Colonic mucosa (tissue), 4 donors: ENCODE measurements around the gene MEF2D. TPM values are rescaled to one million over a fixed set of nuclear protein-coding genes. Genes with fewer than 3 reads are reported as not detected.

Experiments used
- DNase-seq: peaks from one replicate; pipeline ENCODE4 v3.0.0-alpha.2; 2020
- H3K27ac ChIP-seq: fragments of 200-600 bp; one replicate; pipeline ENCODE4 v1.8.0; 2021
- H3K27me3 ChIP-seq: fragments of 200-600 bp; one replicate; pipeline ENCODE4 v1.8.0; 2021
- H3K36me3 ChIP-seq: fragments of 200-600 bp; one replicate; pipeline ENCODE4 v1.8.0; 2021
- H3K4me1 ChIP-seq: fragments of 200-600 bp; one replicate; pipeline ENCODE4 v1.8.0; 2021; ENCODE audit warnings: mild to moderate bottlenecking
- H3K4me3 ChIP-seq: fragments of 200-600 bp; one replicate; pipeline ENCODE4 v1.8.0; 2021
- H3K9ac ChIP-seq, 2 donors: one replicate each; pipeline ENCODE4 v1.7.0; 2013; ENCODE audit warnings: control low read depth in 2 of 2, low read depth in 2 of 2, low read length in 2 of 2
- H3K9me3 ChIP-seq: fragments of 200-600 bp; one replicate; pipeline ENCODE4 v1.8.0; 2021
- intact Hi-C: fragments of 100-400 bp; cut with DNase I; formaldehyde crosslinking; loops from one replicate; pipeline ENCODE4 v1.14.1; 2022
- total RNA-seq, 2 donors: library from RNA; stranded (reverse); fragmentation: NEBNext Ultra II Directional in 1 of 2; extraction: Animal tissue kit (Norgen Biotek cat#: 25700) in 1 of 2; gene quantifications; one replicate each; pipeline ENCODE4 v1.2.1, GENCODE V29; 2021
- TF ChIP-seq, protein P1 (sequence below): fragments of 200-600 bp; IDR thresholded peaks from one replicate; pipeline ENCODE4 v1.8.0; 2022; ENCODE audit warnings: antibody characterized with exemption, mild to moderate bottlenecking
- donor health status: healthy.
- donor health status: DM: no; HTN: no; CAD: no.
- donor health status: DM: no; HTN: no; CAD: no.

Gene MEF2D
- total RNA-seq, 2 donors from 2014 or later = 32.3 to 49.9 TPM

DNA sequence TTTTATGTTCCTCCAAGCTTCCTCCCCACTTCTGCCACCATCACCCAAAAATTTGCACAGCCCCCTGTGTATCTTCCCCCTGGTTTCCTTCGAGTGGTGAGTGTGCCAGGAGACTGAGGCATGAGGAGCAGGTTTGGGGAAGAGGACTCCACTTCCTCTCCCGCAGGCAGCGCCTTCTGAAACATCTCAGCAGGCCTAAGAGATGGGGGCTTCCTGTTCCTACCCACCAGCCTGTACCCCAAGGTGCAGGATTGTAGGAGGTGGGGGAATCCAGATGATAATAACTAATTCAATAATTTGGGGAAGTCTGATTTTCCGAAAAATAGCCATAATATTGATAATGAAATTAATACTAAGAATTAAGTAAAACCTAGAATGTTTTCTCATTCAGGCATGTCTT lies 69.2 kb downstream of the MEF2D start:
- H3K4me3 ChIP-seq = no peak overlapping the region
- H3K4me1 ChIP-seq = no peaks in the 10 kb centered on the region
- H3K9ac ChIP-seq = no peak overlapping the region
- no peaks in the 10 kb centered on the region for H3K9me3 ChIP-seq
- TF ChIP-seq, protein P1, sequence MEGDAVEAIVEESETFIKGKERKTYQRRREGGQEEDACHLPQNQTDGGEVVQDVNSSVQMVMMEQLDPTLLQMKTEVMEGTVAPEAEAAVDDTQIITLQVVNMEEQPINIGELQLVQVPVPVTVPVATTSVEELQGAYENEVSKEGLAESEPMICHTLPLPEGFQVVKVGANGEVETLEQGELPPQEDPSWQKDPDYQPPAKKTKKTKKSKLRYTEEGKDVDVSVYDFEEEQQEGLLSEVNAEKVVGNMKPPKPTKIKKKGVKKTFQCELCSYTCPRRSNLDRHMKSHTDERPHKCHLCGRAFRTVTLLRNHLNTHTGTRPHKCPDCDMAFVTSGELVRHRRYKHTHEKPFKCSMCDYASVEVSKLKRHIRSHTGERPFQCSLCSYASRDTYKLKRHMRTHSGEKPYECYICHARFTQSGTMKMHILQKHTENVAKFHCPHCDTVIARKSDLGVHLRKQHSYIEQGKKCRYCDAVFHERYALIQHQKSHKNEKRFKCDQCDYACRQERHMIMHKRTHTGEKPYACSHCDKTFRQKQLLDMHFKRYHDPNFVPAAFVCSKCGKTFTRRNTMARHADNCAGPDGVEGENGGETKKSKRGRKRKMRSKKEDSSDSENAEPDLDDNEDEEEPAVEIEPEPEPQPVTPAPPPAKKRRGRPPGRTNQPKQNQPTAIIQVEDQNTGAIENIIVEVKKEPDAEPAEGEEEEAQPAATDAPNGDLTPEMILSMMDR = no peak
- no peaks in the 10 kb centered on the region for H3K36me3 ChIP-seq
- H3K27me3 ChIP-seq = peaks cover 71% of the 10 kb centered on the region
- intact Hi-C loops = no loop called here
- H3K27ac ChIP-seq = no peak overlapping the region
- no peak for DNase-seq

DNA sequence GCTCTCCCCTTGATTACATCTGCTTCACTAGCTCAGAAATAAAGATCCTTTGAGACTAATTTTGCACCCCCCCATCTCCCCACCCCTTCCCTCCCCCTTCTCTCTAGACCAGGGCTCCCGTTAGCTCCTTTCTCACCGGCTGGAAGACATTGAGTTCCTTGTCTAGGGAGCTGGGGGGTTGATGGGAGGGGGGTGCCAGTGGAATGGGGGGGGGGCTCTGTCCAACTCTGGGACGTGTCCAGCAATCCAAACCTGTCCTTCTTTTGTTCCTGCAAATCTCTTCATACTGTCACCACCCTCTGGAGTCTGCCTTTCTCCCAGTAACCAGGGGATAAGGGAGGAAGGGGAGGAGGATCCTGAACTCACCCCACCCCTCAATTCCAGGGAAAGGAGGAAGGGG lies 69.7 kb downstream of the MEF2D start:
- DNase-seq = no peak
- H3K27me3 ChIP-seq = peaks cover 67% of the 10 kb centered on the region
- TF ChIP-seq, protein P1 = no peak
- H3K9me3 ChIP-seq = no peaks in the 10 kb centered on the region
- H3K27ac ChIP-seq = no peak overlapping the region
- intact Hi-C loops = no loop called here
- H3K9ac ChIP-seq = no peak overlapping the region
- H3K36me3 ChIP-seq = no peaks in the 10 kb centered on the region
- no peak overlapping the region for H3K4me3 ChIP-seq
- no peaks in the 10 kb centered on the region for H3K4me1 ChIP-seq

DNA sequence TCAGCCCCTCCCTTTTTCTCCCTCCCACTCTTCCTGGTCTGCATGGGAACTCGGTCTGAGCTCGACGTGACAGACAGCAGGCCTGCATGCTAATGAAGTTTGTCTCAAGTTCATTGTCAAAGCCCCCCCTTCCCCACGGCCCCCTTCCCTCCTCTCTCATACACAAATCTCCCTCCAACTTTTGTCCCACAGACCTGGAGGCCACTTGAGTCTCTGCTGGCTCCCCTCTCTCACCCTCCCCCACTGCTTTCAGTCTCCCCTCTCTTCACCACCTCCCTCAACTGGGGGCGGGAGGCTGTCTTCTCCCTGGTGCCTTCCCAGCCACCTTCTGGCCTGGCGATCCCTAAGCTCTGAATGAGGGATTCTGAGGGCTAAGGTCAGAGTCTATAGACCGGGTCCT lies 70.3 kb downstream of the MEF2D start:
- TF ChIP-seq, protein P1 = no peak
- no peak for DNase-seq
- H3K9me3 ChIP-seq = no peaks in the 10 kb centered on the region

DNA sequence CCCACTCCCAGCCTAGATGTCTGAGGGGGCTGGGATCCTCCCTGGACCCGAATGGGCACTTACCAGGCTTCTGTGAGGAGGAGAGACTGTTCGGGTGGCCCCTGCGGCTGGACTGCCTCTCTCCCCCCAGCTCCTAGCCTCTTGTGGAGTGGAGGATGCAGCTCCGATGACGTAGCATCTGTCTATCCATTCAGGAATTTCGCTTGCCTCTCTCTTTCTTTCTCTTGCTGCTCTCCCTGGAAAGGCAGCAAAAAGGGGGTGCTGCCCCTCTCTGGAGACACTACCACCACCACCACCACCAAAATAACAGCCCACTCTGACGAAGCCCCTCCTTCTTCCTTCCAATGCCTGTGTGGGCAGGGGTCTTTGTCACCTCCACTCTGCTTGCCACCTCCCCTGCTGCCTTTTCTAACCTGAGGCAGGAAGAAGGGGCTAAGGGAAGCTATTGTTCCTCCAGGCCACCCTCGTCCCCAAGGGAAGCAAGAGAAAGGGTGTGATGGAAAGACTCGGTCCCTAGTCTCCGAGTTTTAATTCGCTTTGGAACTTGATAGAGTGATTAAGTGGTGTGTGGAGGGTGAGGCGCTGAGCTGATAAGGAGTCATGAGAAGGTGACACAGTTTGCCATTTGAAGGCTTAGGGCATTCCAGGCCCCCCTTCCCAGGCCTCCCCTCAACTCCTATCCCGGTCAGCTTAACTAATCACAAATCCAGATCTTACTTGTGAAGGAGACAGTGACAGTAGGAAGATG lies 71.1 kb downstream of the MEF2D start:
- Histone ChIP-seq H3K27ac (no peak overlapping the region), H3K4me3 (no peak overlapping the region), H3K9ac (no peak overlapping the region), H3K9me3 (no peaks in the 10 kb centered on the region), H3K27me3 (peaks cover 57% of the 10 kb centered on the region), H3K36me3 (no peaks in the 10 kb centered on the region), H3K4me1 (no peaks in the 10 kb centered on the region)
- intact Hi-C loops = no loop called here
- no peak for DNase-seq
- TF ChIP-seq, protein P1 = no peak

More for the DNA sequence above, 70.3 kb downstream of the MEF2D start:
- Histone ChIP-seq H3K4me1 (no peaks in the 10 kb centered on the region), H3K27me3 (peaks cover 61% of the 10 kb centered on the region), H3K4me3 (no peak overlapping the region), H3K36me3 (no peaks in the 10 kb centered on the region), H3K27ac (no peak overlapping the region), H3K9ac (no peak overlapping the region)
- intact Hi-C loops = no loop called here

DNA sequence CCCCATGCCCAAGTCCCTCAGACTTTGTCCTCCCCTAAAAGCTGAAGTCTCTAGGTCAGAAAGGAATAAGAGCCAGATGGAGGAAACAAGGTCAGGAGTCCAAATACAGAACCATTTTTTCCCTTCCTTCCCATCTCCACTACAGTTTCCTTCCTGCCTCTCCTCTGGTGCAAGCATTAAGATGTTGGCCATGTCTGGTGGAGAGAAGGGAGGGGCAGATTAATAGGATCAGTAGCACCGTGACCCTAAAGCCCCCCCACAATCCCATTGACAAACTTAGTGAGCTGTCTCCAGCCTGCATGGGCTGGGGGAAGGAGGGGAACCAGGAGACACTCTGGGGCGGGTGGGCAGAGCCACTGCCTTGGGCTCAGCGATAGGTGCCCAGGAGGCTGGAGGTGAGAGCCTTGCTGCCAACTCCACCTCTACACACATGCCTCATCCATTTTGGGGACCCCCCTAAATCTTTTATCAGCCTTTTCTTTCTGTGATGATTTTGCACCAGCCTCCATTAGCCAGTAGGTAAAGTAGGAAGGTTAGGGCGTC lies 71.8 kb downstream of the MEF2D start:
- intact Hi-C loops = no loop called here
- H3K9me3 ChIP-seq = no peaks in the 10 kb centered on the region
- no peak overlapping the region for H3K9ac ChIP-seq
- H3K36me3 ChIP-seq = no peaks in the 10 kb centered on the region
- TF ChIP-seq, protein P1 = no peak
- no peak overlapping the region for H3K4me3 ChIP-seq
- no peaks in the 10 kb centered on the region for H3K4me1 ChIP-seq
- H3K27me3 ChIP-seq = peaks cover 55% of the 10 kb centered on the region
- no peak overlapping the region for H3K27ac ChIP-seq
- DNase-seq = no peak
